CD8-positive, alpha-beta memory T cell (primary cell): ENCODE measurements around the gene NFATC3. TPM values are rescaled to one million over a fixed set of nuclear protein-coding genes. Genes with fewer than 3 reads are reported as not detected.

ENCODE experiments used
- CTCF ChIA-PET: fragments of 350-600 bp; sonication (Branson Sonifier 250); formaldehyde crosslinking; loops from one replicate; lab custom pipeline; 2021; ENCODE audit warnings: antibody characterized with exemption; lab: Charles Lee
- POLR2A ChIA-PET: fragments of 350-600 bp; sonication (Branson Sonifier 250); formaldehyde crosslinking; loops from one replicate; lab custom pipeline; 2021; ENCODE audit warnings: antibody characterized with exemption; lab: Charles Lee
- DNase-seq, 5 donors: peaks; one replicate each; pipeline versions ENCODE4 v3.0.0 to v3.0.0-alpha.2; 2020 to 2022; ENCODE audit warnings: mixed read lengths in 1 of 5
- H3K27ac ChIP-seq: one replicate; pipeline ENCODE4 v1.7.0; 2013; ENCODE audit warnings: low read depth, mild to moderate bottlenecking, low read length, moderate library complexity
- H3K27me3 ChIP-seq: 2 replicates; pipeline ENCODE4 v1.7.0; 2013; ENCODE audit warnings: low read length, mild to moderate bottlenecking; ENCODE audit not compliant: insufficient read depth, poor library complexity, severe bottlenecking
- H3K36me3 ChIP-seq: 2 replicates; pipeline ENCODE4 v1.7.0; 2013; ENCODE audit warnings: mild to moderate bottlenecking, low read length, moderate library complexity; ENCODE audit not compliant: insufficient read depth
- H3K4me1 ChIP-seq: 2 replicates; pipeline ENCODE4 v1.7.0; 2013; ENCODE audit warnings: mild to moderate bottlenecking, low read length, moderate library complexity; ENCODE audit not compliant: insufficient read depth
- H3K4me3 ChIP-seq: 2 replicates; pipeline ENCODE4 v1.7.0; 2013; ENCODE audit warnings: mild to moderate bottlenecking, low read length
- H3K9me3 ChIP-seq: 2 replicates; pipeline ENCODE4 v1.7.0; 2013; ENCODE audit warnings: mild to moderate bottlenecking, low read length
- H3K27ac Mint-ChIP-seq, 8 donors: one replicate each; pipeline ENCODE4 v1.8.0; 2020 to 2021; ENCODE audit warnings: mixed read lengths in 8 of 8, mild to moderate bottlenecking in 6 of 8, inconsistent platforms in 3 of 8, moderate library complexity in 3 of 8
- H3K27me3 Mint-ChIP-seq, 2 donors: one replicate each; pipeline ENCODE4 v1.8.0; 2020 to 2021; ENCODE audit warnings: mixed read lengths in 2 of 2, mild to moderate bottlenecking in 1 of 2, moderate library complexity in 1 of 2
- H3K36me3 Mint-ChIP-seq, 3 donors: one replicate each; pipeline ENCODE4 v1.8.0; 2020 to 2021; ENCODE audit warnings: mixed read lengths in 3 of 3, inconsistent platforms in 1 of 3, mild to moderate bottlenecking in 1 of 3
- H3K4me1 Mint-ChIP-seq, 3 donors: one replicate each; pipeline ENCODE4 v1.8.0; 2020 to 2021; ENCODE audit warnings: mixed read lengths in 3 of 3, inconsistent platforms in 1 of 3, mild to moderate bottlenecking in 1 of 3
- H3K4me3 Mint-ChIP-seq, 7 donors: one replicate each; pipeline ENCODE4 v1.8.0; 2020 to 2021; ENCODE audit warnings: mixed read lengths in 7 of 7, mild to moderate bottlenecking in 6 of 7, moderate library complexity in 4 of 7, inconsistent platforms in 2 of 7
- H3K9me3 Mint-ChIP-seq, 5 donors: one replicate each; pipeline ENCODE4 v1.8.0; 2020 to 2022; ENCODE audit warnings: mixed read lengths in 5 of 5, mild to moderate bottlenecking in 3 of 5, moderate library complexity in 2 of 5, inconsistent platforms in 1 of 5
- polyA plus RNA-seq: library from polyadenylated mRNA; unstranded; fragments of 300-500 nt; fragmentation: Illumina TruSeq; gene quantifications from one replicate; pipeline ENCODE4 v1.2.3, GENCODE V29; 2021
- total RNA-seq, 2 experiments: library from RNA; stranded (reverse); gene quantifications; one replicate each; pipeline ENCODE4 v1.2.3, GENCODE V29; 2021

The NFATC3 gene
- total and polyA plus RNA-seq, 3 experiments from 2014 or later = 91.1 to 120 (median 95.9) TPM

DNA sequence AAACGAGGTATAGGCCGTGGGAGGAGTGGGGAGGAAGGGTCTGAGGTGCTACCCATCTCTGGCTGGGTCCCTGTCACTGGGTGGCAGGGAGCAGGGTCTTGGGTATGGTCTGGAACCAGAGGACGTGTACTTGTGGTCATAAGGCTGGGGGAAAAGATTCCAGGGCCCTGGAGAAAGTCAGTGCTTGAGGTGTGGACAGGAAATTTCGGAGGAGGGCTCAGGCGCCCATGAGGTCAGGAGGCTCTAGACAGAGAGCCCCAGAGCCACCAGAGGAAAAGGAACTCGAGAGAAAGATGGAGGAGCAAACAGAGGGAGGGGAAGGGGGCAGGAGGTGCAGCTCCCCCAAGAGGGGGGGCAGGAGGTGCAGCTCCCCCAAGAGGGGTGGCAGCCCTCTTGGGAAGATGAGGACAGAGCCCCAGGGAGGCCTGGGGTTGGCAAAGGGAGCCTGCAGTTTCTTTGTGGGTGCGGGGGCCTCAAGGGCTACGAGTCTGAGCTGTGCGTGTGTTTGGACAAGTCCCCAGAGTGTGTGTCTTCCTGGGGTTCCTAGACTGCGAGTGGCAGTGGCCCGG, 178.5 kb downstream of the NFATC3 start:
- peaks cover 0 to 2% of the 10 kb centered on the region in 2 donors for H3K27me3 Mint-ChIP-seq
- H3K9me3 Mint-ChIP-seq = no peaks in the 10 kb centered on the region
- no peak for DNase-seq
- peak overlapping the region; percentile 97 to 100 (median 99) for H3K27ac Mint-ChIP-seq
- peaks cover 36 to 53% (median 48%) of the 10 kb centered on the region in 3 donors for H3K4me1 Mint-ChIP-seq
- H3K9me3 ChIP-seq = no peaks in the 10 kb centered on the region
- H3K4me3 ChIP-seq = peak overlapping the region; percentile 63
- POLR2A ChIA-PET = interaction anchor here (0.9 to 2.6 kb wide), 12 partner anchors 9 to 71 kb away, joined by 3 to 26 read pairs (median 5); partner anchors contain the start of genes PLA2G15, PRMT7 and SLC7A6OS
- H3K27me3 ChIP-seq = no peaks in the 10 kb centered on the region
- H3K4me1 ChIP-seq = peaks cover 37% of the 10 kb centered on the region
- H3K4me3 Mint-ChIP-seq = peak overlapping the region; percentile 92 to 97 (median 94)
- no peaks in the 10 kb centered on the region for H3K36me3 ChIP-seq
- H3K36me3 Mint-ChIP-seq = peaks cover 0 to 39% (median 1%) of the 10 kb centered on the region in 3 donors
- CTCF ChIA-PET = interaction anchor here (0.7 to 8.0 kb wide), 18 partner anchors 9 to 257 kb away, joined by 3 to 405 read pairs (median 8); partner anchors contain the start of genes PLA2G15, PRMT7 and SLC7A6OS
- peak overlapping the region; percentile 86 for H3K27ac ChIP-seq

DNA sequence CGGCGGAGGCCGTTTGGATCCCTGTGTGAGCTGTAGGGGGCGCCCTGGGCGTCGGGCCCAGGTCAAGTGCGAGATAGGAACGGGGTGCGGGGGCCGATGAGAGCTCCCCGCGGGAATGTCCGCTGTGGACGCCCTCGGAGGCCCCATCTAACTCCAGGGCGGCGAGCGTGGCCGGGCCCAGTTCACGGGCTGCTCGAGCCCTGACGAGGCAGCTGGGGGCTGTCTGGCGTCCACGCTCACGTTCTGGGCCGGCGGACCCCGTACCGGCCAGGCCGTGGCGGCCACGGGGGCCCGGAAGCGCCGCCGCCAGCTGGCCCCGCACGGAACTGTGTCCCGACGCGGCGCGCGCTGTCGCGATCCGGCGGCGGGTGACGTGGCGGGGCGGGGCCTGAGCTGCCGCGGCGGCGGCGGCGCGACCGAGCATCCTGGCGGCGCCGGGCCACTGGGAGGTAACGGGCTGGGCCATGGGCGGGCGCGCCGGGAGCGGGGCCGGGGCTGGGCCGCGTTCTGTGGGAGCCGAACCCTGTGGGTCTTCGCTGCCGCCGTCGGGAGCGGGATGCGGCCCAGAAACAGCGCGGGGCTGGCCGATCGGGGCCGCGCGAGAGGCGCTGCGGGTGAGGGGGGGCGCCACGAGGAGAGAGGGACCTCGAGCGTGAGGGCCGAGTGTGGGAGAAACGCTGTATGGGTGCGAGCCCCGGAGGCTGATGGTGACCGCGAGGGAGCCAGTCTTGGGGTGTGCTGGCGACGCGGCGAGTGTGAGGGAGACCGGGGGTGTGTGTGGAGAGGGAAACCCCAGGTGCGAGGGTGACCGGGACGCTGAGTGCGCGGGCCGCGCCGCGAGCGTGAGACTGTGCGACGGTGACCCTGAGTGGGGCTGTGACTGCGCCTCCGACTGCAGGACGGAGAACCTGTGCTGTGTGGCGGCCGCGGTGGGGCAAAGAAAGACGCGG, 179.2 kb downstream of the NFATC3 start, which contains the start of gene SLC7A6:
Gene SLC7A6 (plus strand): TSS at position 399 of the 950 bp plus-strand sequence. CDS start 10,201 bp downstream, outside the sequence.
- ChIA-PET CTCF (interaction anchor here (0.7 to 8.0 kb wide), 19 partner anchors 10 to 256 kb away, joined by 3 to 405 read pairs (median 7); partner anchors contain the start of genes PLA2G15, PRMT7 and SLC7A6OS), POLR2A (interaction anchor here (0.6 to 2.6 kb wide), 15 partner anchors 8 to 153 kb away, joined by 3 to 26 read pairs (median 5); partner anchors contain the start of genes PLA2G15, PRMT7 and SLC7A6OS)
- H3K4me1 Mint-ChIP-seq = peaks cover 42 to 60% (median 55%) of the 10 kb centered on the region in 3 donors
- Histone ChIP-seq H3K27me3 (no peaks in the 10 kb centered on the region), H3K27ac (peak within 1 kb of the TSS; percentile 86), H3K36me3 (no peaks in the 10 kb centered on the region), H3K4me3 (peak within 1 kb of the TSS; percentile 84), H3K9me3 (no peaks in the 10 kb centered on the region), H3K4me1 (peaks cover 45% of the 10 kb centered on the region)
- peaks cover 0 to 2% of the 10 kb centered on the region in 2 donors for H3K27me3 Mint-ChIP-seq
- DNase-seq = peak; percentile 79 to 88 (median 86)
- peak within 1 kb of the TSS; percentile 99 to 100 (median 99) for H3K27ac Mint-ChIP-seq
- peak within 1 kb of the TSS; percentile 94 to 98 (median 97) for H3K4me3 Mint-ChIP-seq
- peaks cover 0 to 36% (median 6%) of the 10 kb centered on the region in 3 donors for H3K36me3 Mint-ChIP-seq
- H3K9me3 Mint-ChIP-seq = no peaks in the 10 kb centered on the region

DNA sequence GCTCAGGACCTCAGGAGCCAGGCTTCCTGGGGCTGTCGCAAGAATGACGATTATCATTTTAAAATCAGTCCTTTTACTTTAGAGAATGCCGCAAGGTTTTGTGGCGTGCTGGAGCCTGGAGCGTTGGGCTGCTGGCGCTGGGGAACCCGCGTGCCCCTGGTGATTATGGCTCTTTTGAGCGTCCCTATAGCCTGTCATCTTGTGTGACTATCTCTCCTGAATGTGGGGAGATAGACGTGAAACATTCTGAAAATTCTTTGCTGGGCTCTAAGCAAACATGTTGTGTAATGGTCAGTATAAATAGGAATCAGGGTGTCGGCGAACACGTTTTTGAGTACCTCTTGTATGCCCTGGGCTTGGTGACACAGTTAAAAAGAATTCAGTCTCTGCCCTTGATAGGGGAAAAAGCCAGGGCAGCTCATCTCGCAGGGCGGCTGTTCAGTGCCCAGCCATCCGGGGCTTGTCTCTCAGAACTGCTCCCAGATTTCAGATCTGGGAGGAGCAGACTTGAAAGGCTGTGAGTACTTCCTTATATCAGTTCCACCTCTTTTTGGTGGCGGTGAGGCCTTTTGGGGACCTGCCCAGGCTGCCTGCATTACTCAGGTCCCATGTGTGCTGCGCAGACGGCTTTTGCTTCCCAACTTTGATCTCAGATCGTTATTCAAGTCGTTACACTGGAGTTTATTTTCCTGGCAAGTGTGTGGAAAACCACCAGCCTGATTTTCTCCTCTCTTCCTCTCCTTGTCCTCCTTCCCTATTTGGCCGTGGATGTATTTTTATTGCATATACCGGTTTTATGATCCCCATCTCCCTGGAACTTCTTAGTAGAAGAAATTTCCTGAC, 180.1 kb downstream of the NFATC3 start:
- Histone ChIP-seq H3K27ac (peak overlapping the region; percentile 86), H3K9me3 (no peaks in the 10 kb centered on the region), H3K36me3 (no peaks in the 10 kb centered on the region), H3K4me3 (peak overlapping the region; percentile 84), H3K4me1 (peaks cover 54% of the 10 kb centered on the region), H3K27me3 (no peaks in the 10 kb centered on the region)
- CTCF ChIA-PET = interaction anchor here (6.3 to 7.6 kb wide), 2 partner anchors 16 to 42 kb away, joined by 131 to 319 read pairs; partner anchors contain the start of genes PRMT7 and SLC7A6OS
- peaks cover 51 to 69% (median 64%) of the 10 kb centered on the region in 3 donors for H3K4me1 Mint-ChIP-seq
- H3K4me3 Mint-ChIP-seq = peak overlapping the region; percentile 94 to 98 (median 97)
- POLR2A ChIA-PET = interaction anchor here (1.0 to 2.6 kb wide), 3 partner anchors 11 to 20 kb away, joined by 3 to 21 read pairs (median 4); no protein-coding TSS in a partner anchor
- DNase-seq = peak; percentile 31 to 62 (median 45)
- H3K36me3 Mint-ChIP-seq = peaks cover 0 to 32% (median 6%) of the 10 kb centered on the region in 3 donors
- peak overlapping the region; percentile 97 to 100 (median 99) for H3K27ac Mint-ChIP-seq
- H3K9me3 Mint-ChIP-seq = no peaks in the 10 kb centered on the region
- H3K27me3 Mint-ChIP-seq = peaks cover 0 to 2% of the 10 kb centered on the region in 2 donors

DNA sequence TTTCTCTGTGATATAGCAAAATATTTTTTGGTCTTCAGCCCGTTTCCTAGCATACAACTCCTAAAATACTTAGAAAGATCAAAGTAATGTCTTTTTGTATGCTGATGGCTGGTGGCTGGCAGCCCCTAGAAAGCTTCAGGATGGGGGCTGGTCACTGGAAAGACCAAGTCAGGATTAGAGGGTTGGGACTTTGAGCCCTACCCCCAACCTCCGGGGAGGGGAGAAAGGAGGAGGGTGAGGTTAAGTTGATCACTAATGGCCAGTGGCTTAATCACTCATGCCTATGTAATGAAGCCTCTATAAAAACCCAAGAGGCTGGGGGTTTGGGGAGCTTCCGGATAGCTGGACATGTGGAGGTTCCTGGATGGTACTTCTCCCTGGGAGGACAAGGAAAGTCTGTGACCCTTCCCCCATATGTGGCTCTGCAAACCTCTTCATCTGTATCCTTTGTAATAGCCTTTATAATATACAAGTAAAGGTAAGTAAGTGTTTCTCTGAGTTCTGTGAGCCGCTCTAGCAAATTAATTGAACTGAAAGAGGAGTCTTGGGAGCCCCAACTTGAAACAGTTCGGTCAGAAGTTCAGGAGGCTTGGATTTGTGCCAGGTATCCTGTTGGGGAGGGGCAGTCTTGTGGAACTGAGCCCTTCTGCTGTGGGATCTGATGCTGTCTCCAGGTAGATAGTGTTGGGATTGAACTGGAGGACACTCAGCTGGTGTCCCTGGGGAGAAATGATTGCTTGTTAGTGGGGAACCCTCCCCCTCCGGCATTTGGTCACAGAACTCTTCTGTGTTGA, 182.6 kb downstream of the NFATC3 start:
- peaks cover 73% of the 10 kb centered on the region for H3K4me1 ChIP-seq
- DNase-seq = no peak
- peaks cover 0 to 3% of the 10 kb centered on the region in 2 donors for H3K27me3 Mint-ChIP-seq
- H3K27me3 ChIP-seq = no peaks in the 10 kb centered on the region
- H3K27ac Mint-ChIP-seq = peak overlapping the region; percentile 72 to 96 (median 88)
- no peaks in the 10 kb centered on the region for H3K9me3 ChIP-seq
- peaks cover 65 to 83% (median 80%) of the 10 kb centered on the region in 3 donors for H3K4me1 Mint-ChIP-seq
- no peaks in the 10 kb centered on the region for H3K9me3 Mint-ChIP-seq
- peak overlapping the region in 6 of 7 donors; percentile 5 to 46 (median 32) for H3K4me3 Mint-ChIP-seq
- POLR2A ChIA-PET = interaction anchor here (0.5 kb wide), 1 partner anchor 138 kb away, joined by 4 read pairs; no protein-coding TSS in a partner anchor
- peaks cover 6% of the 10 kb centered on the region for H3K36me3 ChIP-seq
- H3K4me3 ChIP-seq = no peak overlapping the region
- CTCF ChIA-PET = interaction anchor here (1.2 to 2.6 kb wide), 3 partner anchors 43 to 66 kb away, joined by 3 to 14 read pairs (median 5); partner anchors contain the start of genes PRMT7 and SLC7A6OS
- peaks cover 0 to 46% (median 6%) of the 10 kb centered on the region in 3 donors for H3K36me3 Mint-ChIP-seq
- H3K27ac ChIP-seq = no peak overlapping the region

DNA sequence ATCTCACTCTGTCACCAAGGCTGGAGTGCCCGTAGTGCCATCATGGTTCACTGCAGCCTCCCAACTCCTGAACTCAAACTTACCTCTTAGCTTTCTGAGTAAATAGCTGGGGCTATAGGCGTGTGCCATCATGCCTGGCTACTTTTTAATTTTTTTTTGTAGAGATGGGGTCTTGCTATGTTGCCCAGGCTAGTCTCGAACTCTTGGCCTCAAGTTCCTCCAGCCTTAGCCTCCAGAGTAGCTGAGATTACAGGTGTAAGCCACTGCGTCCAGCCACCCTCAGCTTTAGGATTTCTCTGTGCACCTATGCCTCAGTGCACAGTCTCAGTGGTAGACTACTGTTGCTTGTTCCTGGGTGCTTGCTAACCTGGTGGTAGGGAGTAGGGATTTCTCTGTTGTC, 184.6 kb downstream of the NFATC3 start:
- H3K4me1 ChIP-seq = peaks cover 85% of the 10 kb centered on the region
- no peak overlapping the region for H3K27ac ChIP-seq
- Mint-ChIP-seq H3K9me3 (no peaks in the 10 kb centered on the region), H3K4me3 (peak overlapping the region in 4 of 7 donors; percentile 26 to 60 (median 38)), H3K27me3 (peaks cover 0 to 2% of the 10 kb centered on the region in 2 donors), H3K4me1 (peaks cover 75 to 89% (median 89%) of the 10 kb centered on the region in 3 donors), H3K36me3 (peaks cover 0 to 57% (median 9%) of the 10 kb centered on the region in 3 donors), H3K27ac (peak overlapping the region; percentile 86 to 99 (median 95))
- no peaks in the 10 kb centered on the region for H3K27me3 ChIP-seq
- H3K9me3 ChIP-seq = no peaks in the 10 kb centered on the region
- POLR2A ChIA-PET = interaction anchor here (1.1 kb wide), 2 partner anchors 21 to 31 kb away, joined by 3 read pairs; no protein-coding TSS in a partner anchor
- CTCF ChIA-PET = interaction anchor here (1.1 to 2.6 kb wide), 3 partner anchors 20 to 59 kb away, joined by 3 to 14 read pairs (median 7); partner anchors contain the start of genes PRMT7 and SLC7A6OS
- DNase-seq = no peak
- H3K4me3 ChIP-seq = no peak overlapping the region
- peaks cover 21% of the 10 kb centered on the region for H3K36me3 ChIP-seq

DNA sequence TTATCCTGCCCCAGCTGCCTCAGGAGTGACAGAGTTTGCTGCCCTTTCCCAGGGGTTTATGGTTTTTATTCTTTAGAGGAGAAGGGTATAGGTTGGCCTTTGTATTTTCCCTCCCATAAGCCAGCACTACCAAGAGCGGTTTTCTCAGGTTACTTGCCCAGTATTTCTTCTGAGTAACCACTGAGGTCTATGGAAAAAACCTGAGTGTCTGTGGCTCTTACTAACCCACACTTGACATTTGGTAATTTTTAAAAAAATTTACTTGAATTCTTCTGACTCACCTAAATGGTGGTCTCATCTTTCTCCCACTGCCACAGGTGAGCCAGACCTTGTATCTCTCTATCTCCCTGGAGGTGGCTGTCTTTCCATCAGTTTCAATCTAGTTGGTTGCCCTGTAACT, 185.2 kb downstream of the NFATC3 start:
- ChIA-PET POLR2A (interaction anchor here (0.6 kb wide), 1 partner anchor 14 kb away, joined by 6 read pairs; no protein-coding TSS in a partner anchor), CTCF (interaction anchor here (1.1 to 22.1 kb wide), 5 partner anchors 8 to 59 kb away, joined by 3 to 319 read pairs (median 7); partner anchors contain the start of genes PRMT7, SLC7A6 and SLC7A6OS)
- Histone ChIP-seq H3K27ac (no peak overlapping the region), H3K27me3 (no peaks in the 10 kb centered on the region), H3K4me3 (no peak overlapping the region), H3K36me3 (peaks cover 24% of the 10 kb centered on the region), H3K9me3 (no peaks in the 10 kb centered on the region), H3K4me1 (peaks cover 89% of the 10 kb centered on the region)
- Mint-ChIP-seq H3K4me3 (peak overlapping the region in 5 of 7 donors; percentile 4 to 59 (median 29)), H3K27me3 (peaks cover 0 to 2% of the 10 kb centered on the region in 2 donors), H3K9me3 (no peaks in the 10 kb centered on the region), H3K4me1 (peaks cover 75 to 91% (median 89%) of the 10 kb centered on the region in 3 donors), H3K36me3 (peaks cover 0 to 54% (median 9%) of the 10 kb centered on the region in 3 donors), H3K27ac (peak overlapping the region; percentile 86 to 99 (median 95))
- DNase-seq = peak in 1 of 5 donors; percentile 39
